ENCODE results near the gene CST11.

The CST11 gene

DNA sequence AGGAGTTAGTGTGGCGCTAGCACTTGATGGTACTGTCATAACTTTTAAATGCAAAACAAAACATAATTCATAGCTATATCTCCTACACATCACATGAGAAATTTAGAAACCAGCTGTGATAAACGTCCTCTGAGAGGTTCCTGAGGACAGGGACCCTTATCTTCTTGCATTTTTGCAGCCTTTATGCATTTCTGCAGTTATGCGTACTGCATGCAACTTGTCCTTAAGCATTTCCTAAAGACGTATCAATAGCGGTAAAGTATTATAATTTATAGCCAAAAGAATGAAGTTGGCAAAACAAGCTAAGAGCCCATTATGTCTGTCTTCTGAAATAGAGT, 33.0 kb downstream of the CST11 start:
- DNase-seq (ENCODE audit: low read depth) = no peak
- H3K4me3 ChIP-seq (ENCODE audit: low read length) = peak overlapping the region; percentile 87
- no peaks in the 10 kb centered on the region for H3K9me3 ChIP-seq (ENCODE audit: control insufficient read depth, low read length)
- H3K9ac ChIP-seq (ENCODE audit: low read length) = peak overlapping the region; percentile 98
- peaks cover under 1% of the 10 kb centered on the region for H3K27me3 ChIP-seq (replicated peaks; ENCODE audit: control insufficient read depth, insufficient read depth, low read length)
- no peaks in the 10 kb centered on the region for H3K36me3 ChIP-seq (ENCODE audit: control insufficient read depth, insufficient read depth, low read length, severe bottlenecking)
- H3K4me1 ChIP-seq (ENCODE audit: control insufficient read depth, insufficient read depth, low read length) = peaks cover 21% of the 10 kb centered on the region

GRCh38 chr20:23417861-23418260, 34.8 kb downstream of the CST11 start:
- peaks cover 21% of the 10 kb centered on the region for H3K4me1 ChIP-seq (ENCODE audit: control insufficient read depth, insufficient read depth, low read length)
- H3K36me3 ChIP-seq (ENCODE audit: control insufficient read depth, insufficient read depth, low read length, severe bottlenecking) = no peaks in the 10 kb centered on the region
- H3K9ac ChIP-seq (ENCODE audit: low read length) = no peak overlapping the region
- no peaks in the 10 kb centered on the region for H3K9me3 ChIP-seq (ENCODE audit: control insufficient read depth, low read length)
- H3K27me3 ChIP-seq (replicated peaks; ENCODE audit: control insufficient read depth, insufficient read depth, low read length) = no peaks in the 10 kb centered on the region
- no peak overlapping the region for H3K4me3 ChIP-seq (ENCODE audit: low read length)
- DNase-seq (ENCODE audit: low read depth) = no peak

GRCh38 chr20:23415959-23416583, 36.6 kb downstream of the CST11 start:
- Histone ChIP-seq H3K4me1 (ENCODE audit: control insufficient read depth, insufficient read depth, low read length) (peaks cover 30% of the 10 kb centered on the region), H3K27me3 (replicated peaks; ENCODE audit: control insufficient read depth, insufficient read depth, low read length) (no peaks in the 10 kb centered on the region), H3K4me3 (ENCODE audit: low read length) (no peak overlapping the region), H3K9me3 (ENCODE audit: control insufficient read depth, low read length) (no peaks in the 10 kb centered on the region), H3K36me3 (ENCODE audit: control insufficient read depth, insufficient read depth, low read length, severe bottlenecking) (no peaks in the 10 kb centered on the region), H3K9ac (ENCODE audit: low read length) (no peak overlapping the region)
- peak; percentile 11 for DNase-seq (ENCODE audit: low read depth)

DNA sequence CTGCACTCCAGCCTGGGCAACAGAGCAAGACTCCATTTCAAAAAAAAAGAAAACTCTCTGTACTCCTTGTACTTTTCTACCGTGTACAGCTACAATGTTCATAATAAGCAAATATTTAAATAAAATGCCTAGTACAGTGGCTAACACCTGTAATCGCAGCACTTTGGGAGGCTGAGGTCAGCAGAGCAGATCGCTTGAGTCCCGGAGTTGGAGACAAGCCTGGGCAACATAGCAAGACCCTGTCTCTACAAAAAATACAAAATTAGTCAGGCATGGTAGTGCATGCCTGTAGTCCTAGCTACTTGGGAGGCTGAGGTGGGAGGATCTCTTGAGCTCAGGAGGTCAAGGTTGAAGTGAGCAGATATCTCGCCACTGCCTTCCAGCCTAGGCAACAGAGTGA, 37.1 kb downstream of the CST11 start:
- Histone ChIP-seq H3K36me3 (ENCODE audit: control insufficient read depth, insufficient read depth, low read length, severe bottlenecking) (no peaks in the 10 kb centered on the region), H3K27me3 (replicated peaks; ENCODE audit: control insufficient read depth, insufficient read depth, low read length) (no peaks in the 10 kb centered on the region), H3K4me3 (ENCODE audit: low read length) (no peak overlapping the region), H3K9ac (ENCODE audit: low read length) (no peak overlapping the region), H3K9me3 (ENCODE audit: control insufficient read depth, low read length) (no peaks in the 10 kb centered on the region), H3K4me1 (ENCODE audit: control insufficient read depth, insufficient read depth, low read length) (peaks cover 35% of the 10 kb centered on the region)
- no peak for DNase-seq (ENCODE audit: low read depth)

GRCh38 chr20:23414526-23415188, 38.0 kb downstream of the CST11 start:
- H3K9ac ChIP-seq (ENCODE audit: low read length) = no peak overlapping the region

DNA sequence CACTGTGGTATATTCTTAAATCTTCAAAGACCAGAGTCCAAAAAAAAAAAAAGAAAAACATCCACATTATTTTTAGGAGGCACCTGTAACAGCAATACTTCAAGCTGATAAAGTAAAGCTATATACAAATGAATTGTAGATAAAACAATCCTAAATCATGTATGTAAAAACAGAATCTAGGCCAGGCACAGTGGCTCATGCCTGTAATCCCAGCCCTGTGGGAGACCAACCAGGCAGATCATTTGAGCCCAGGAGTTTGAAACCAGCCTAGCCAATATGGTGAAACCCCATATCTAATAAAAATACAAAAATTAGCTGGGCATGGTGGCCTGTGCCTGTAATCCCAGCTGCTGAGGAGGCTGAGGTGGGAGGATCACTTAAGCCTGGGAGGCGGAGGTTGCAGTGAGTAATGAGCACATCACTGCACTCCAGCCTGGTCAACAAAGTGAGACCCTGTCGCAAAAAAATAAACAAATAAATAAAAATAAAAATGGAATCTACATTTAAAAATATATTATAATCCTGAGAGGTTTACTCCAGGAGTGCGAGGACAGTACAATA, 38.7 kb downstream of the CST11 start:
- no peak for DNase-seq (ENCODE audit: low read depth)
- Histone ChIP-seq H3K4me3 (ENCODE audit: low read length) (no peak overlapping the region), H3K9ac (ENCODE audit: low read length) (no peak overlapping the region), H3K27me3 (replicated peaks; ENCODE audit: control insufficient read depth, insufficient read depth, low read length) (no peaks in the 10 kb centered on the region), H3K4me1 (ENCODE audit: control insufficient read depth, insufficient read depth, low read length) (peaks cover 31% of the 10 kb centered on the region), H3K9me3 (ENCODE audit: control insufficient read depth, low read length) (no peaks in the 10 kb centered on the region), H3K36me3 (ENCODE audit: control insufficient read depth, insufficient read depth, low read length, severe bottlenecking) (no peaks in the 10 kb centered on the region)

More at GRCh38 chr20:23414526-23415188, 38.0 kb downstream of the CST11 start:
- DNase-seq (ENCODE audit: low read depth) = peak; percentile 11
- H3K4me1 ChIP-seq (ENCODE audit: control insufficient read depth, insufficient read depth, low read length) = peaks cover 38% of the 10 kb centered on the region
- no peaks in the 10 kb centered on the region for H3K9me3 ChIP-seq (ENCODE audit: control insufficient read depth, low read length)
- no peaks in the 10 kb centered on the region for H3K27me3 ChIP-seq (replicated peaks; ENCODE audit: control insufficient read depth, insufficient read depth, low read length)
- no peaks in the 10 kb centered on the region for H3K36me3 ChIP-seq (ENCODE audit: control insufficient read depth, insufficient read depth, low read length, severe bottlenecking)
- no peak overlapping the region for H3K4me3 ChIP-seq (ENCODE audit: low read length)

- Histone ChIP-seq H3K9ac (ENCODE audit: low read length) (no peak overlapping the region), H3K9me3 (ENCODE audit: control insufficient read depth, low read length) (no peaks in the 10 kb centered on the region), H3K36me3 (ENCODE audit: control insufficient read depth, insufficient read depth, low read length, severe bottlenecking) (no peaks in the 10 kb centered on the region), H3K4me3 (ENCODE audit: low read length) (no peak overlapping the region), H3K4me1 (ENCODE audit: control insufficient read depth, insufficient read depth, low read length) (peaks cover 24% of the 10 kb centered on the region), H3K27me3 (replicated peaks; ENCODE audit: control insufficient read depth, insufficient read depth, low read length) (no peaks in the 10 kb centered on the region)
- DNase-seq (ENCODE audit: low read depth) = peak; percentile 34
These were observed 40.6 kb downstream of the CST11 start for GRCh38 chr20:23412026-23412425.

DNA sequence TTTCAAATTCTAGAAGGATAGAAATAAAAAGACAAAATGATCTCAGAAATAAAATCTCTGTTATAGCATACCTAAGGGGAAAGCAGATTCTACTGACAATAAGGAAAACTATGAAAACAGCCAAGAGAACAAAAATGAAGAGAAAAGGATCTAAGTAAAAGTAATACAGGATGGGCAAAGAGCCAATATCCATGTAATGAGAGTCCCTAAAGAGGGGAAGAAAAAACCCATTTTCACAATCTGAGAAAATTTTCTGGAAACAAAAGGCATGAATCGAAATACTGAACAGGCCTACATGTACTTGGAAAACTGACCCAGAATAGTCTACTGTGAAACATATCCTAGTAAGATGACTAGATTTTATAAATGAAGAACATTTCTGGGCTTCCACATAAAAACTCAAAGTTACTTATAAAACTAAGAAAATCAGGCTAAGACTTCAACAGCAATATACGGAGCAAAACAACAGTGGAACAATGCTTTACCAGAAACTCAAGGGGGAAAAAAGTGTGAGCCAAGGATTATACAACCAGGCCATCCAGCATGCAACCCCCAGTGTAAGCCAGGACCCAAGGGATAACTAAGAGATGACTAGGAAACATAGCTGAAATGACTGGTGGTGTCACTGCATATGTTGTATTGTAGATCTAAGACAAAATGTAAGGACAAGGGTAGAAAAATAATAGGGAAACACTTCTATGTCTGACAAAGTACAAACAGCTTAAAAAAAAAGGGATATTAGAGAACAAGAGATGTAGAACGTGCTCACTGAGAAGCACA, 41.6 kb downstream of the CST11 start:
- peak overlapping the region; percentile 4 for H3K4me3 ChIP-seq (ENCODE audit: low read length)
- peak; percentile 13 for DNase-seq (ENCODE audit: low read depth)
- H3K9me3 ChIP-seq (ENCODE audit: control insufficient read depth, low read length) = no peaks in the 10 kb centered on the region
- no peaks in the 10 kb centered on the region for H3K36me3 ChIP-seq (ENCODE audit: control insufficient read depth, insufficient read depth, low read length, severe bottlenecking)
- H3K4me1 ChIP-seq (ENCODE audit: control insufficient read depth, insufficient read depth, low read length) = peaks cover 24% of the 10 kb centered on the region
- no peaks in the 10 kb centered on the region for H3K27me3 ChIP-seq (replicated peaks; ENCODE audit: control insufficient read depth, insufficient read depth, low read length)
- no peak overlapping the region for H3K9ac ChIP-seq (ENCODE audit: low read length)

GRCh38 chr20:23409800-23410199, 42.9 kb downstream of the CST11 start:
- Histone ChIP-seq H3K4me1 (ENCODE audit: control insufficient read depth, insufficient read depth, low read length) (peaks cover 24% of the 10 kb centered on the region), H3K9me3 (ENCODE audit: control insufficient read depth, low read length) (no peaks in the 10 kb centered on the region)

GRCh38 chr20:23408957-23409356, 43.7 kb downstream of the CST11 start:
- no peak overlapping the region for H3K9ac ChIP-seq (ENCODE audit: low read length)
- no peak for DNase-seq (ENCODE audit: low read depth)
- H3K27me3 ChIP-seq (replicated peaks; ENCODE audit: control insufficient read depth, insufficient read depth, low read length) = no peaks in the 10 kb centered on the region
- H3K9me3 ChIP-seq (ENCODE audit: control insufficient read depth, low read length) = no peaks in the 10 kb centered on the region
- H3K4me1 ChIP-seq (ENCODE audit: control insufficient read depth, insufficient read depth, low read length) = peaks cover 24% of the 10 kb centered on the region
- H3K36me3 ChIP-seq (ENCODE audit: control insufficient read depth, insufficient read depth, low read length, severe bottlenecking) = no peaks in the 10 kb centered on the region
- no peak overlapping the region for H3K4me3 ChIP-seq (ENCODE audit: low read length)

More at GRCh38 chr20:23409800-23410199, 42.9 kb downstream of the CST11 start:
- no peak overlapping the region for H3K4me3 ChIP-seq (ENCODE audit: low read length)
- no peak for DNase-seq (ENCODE audit: low read depth)
- no peak overlapping the region for H3K9ac ChIP-seq (ENCODE audit: low read length)
- H3K36me3 ChIP-seq (ENCODE audit: control insufficient read depth, insufficient read depth, low read length, severe bottlenecking) = no peaks in the 10 kb centered on the region
- no peaks in the 10 kb centered on the region for H3K27me3 ChIP-seq (replicated peaks; ENCODE audit: control insufficient read depth, insufficient read depth, low read length)

GRCh38 chr20:23407781-23408464, 44.8 kb downstream of the CST11 start:
- no peak overlapping the region for H3K4me3 ChIP-seq (ENCODE audit: low read length)
- H3K27me3 ChIP-seq (replicated peaks; ENCODE audit: control insufficient read depth, insufficient read depth, low read length) = no peaks in the 10 kb centered on the region
- no peaks in the 10 kb centered on the region for H3K9me3 ChIP-seq (ENCODE audit: control insufficient read depth, low read length)
- peaks cover 24% of the 10 kb centered on the region for H3K4me1 ChIP-seq (ENCODE audit: control insufficient read depth, insufficient read depth, low read length)
- no peak for DNase-seq (ENCODE audit: low read depth)
- no peak overlapping the region for H3K9ac ChIP-seq (ENCODE audit: low read length)
- H3K36me3 ChIP-seq (ENCODE audit: control insufficient read depth, insufficient read depth, low read length, severe bottlenecking) = no peaks in the 10 kb centered on the region
